Cardiac septum (tissue), 1 donor: ENCODE data around the gene IFNL4. TPM values are rescaled to one million over a fixed set of nuclear protein-coding genes. Genes with fewer than 3 reads are reported as not detected.

ENCODE experiments used
- DNase-seq: peaks from one replicate; pipeline ENCODE4 v3.0.0-alpha.2; 2020; ENCODE audit warnings: low spot score
- intact Hi-C: fragments of 100-400 bp; cut with DNase I; formaldehyde crosslinking; loops from one replicate; pipeline ENCODE4 v1.14.0; 2022
- total RNA-seq: library from RNA; stranded (reverse); fragmentation: NEBNext Ultra II Directional; extraction: Animal tissue kit (Norgen Biotek cat#: 25700); gene quantifications from one replicate; pipeline ENCODE4 v1.2.1, GENCODE V29; 2021
- donor health status: DM: no; HTN: no; CAD: no.

IFNL4 gene
- total RNA-seq, 1 donor from 2014 or later = not detected

GRCh38 chr19:39200066-39200802, 48.4 kb downstream of the IFNL4 start:
- DNase-seq = no peak
- intact Hi-C loops = no loop called here

- no peak for DNase-seq
- intact Hi-C loops = no loop called here
These were observed 49.6 kb downstream of the IFNL4 start for GRCh38 chr19:39199025-39199424.

- DNase-seq = no peak
- intact Hi-C loops = no loop called here
These were observed 50.8 kb downstream of the IFNL4 start for GRCh38 chr19:39197808-39198207.

- no peak for DNase-seq
- intact Hi-C loops = no loop called here
These were observed 51.6 kb downstream of the IFNL4 start, which contains the start of gene NCCRP1 for GRCh38 chr19:39196860-39197562. Gene NCCRP1 (plus strand): TSS chr19:39196964. CDS start chr19:39196983, 19 bp downstream.

- DNase-seq = no peak
- intact Hi-C loops = no loop called here
These were observed 52.3 kb downstream of the IFNL4 start for GRCh38 chr19:39196320-39196719.

Other genes starting within 250 kb of the IFNL4 start
- gene FBXO27, start 216.3 kb downstream of the IFNL4 start, total RNA-seq = 15.3 TPM
- gene ACP7, start 164.5 kb downstream of the IFNL4 start, total RNA-seq = not detected
- 18.6 TPM for gene PAK4, start 123.1 kb downstream of the IFNL4 start, total RNA-seq
- not detected for gene NCCRP1, start 51.9 kb downstream of the IFNL4 start, total RNA-seq
- not detected for gene SYCN, start 44.6 kb downstream of the IFNL4 start, total RNA-seq
- not detected for gene IFNL3, start 3.9 kb downstream of the IFNL4 start, total RNA-seq
- not detected for gene IFNL2, start 19.5 kb upstream of the IFNL4 start, total RNA-seq
- gene IFNL1, start 47.6 kb upstream of the IFNL4 start, total RNA-seq = not detected
- gene LRFN1, start 72.0 kb upstream of the IFNL4 start, total RNA-seq = 0.27 TPM
- 17.5 TPM for gene GMFG, start 87.2 kb upstream of the IFNL4 start, total RNA-seq
- gene SAMD4B, start 93.6 kb upstream of the IFNL4 start, total RNA-seq = 65.8 TPM
- 38.0 TPM for gene PAF1, start 142.2 kb upstream of the IFNL4 start, total RNA-seq
- 26.3 TPM for gene MED29, start 142.5 kb upstream of the IFNL4 start, total RNA-seq
- gene ZFP36, start 158.0 kb upstream of the IFNL4 start, total RNA-seq = 53.0 TPM
- 25.1 TPM for gene PLEKHG2, start 163.8 kb upstream of the IFNL4 start, total RNA-seq
- gene RPS16, start 187.1 kb upstream of the IFNL4 start, total RNA-seq = 1,084 TPM
- gene SUPT5H, start 196.7 kb upstream of the IFNL4 start, total RNA-seq = 79.9 TPM
- 62.0 TPM for gene TIMM50, start 232.0 kb upstream of the IFNL4 start, total RNA-seq